ENCODE data around the gene GBA3.

GBA3 gene

GRCh38 chr4:22674700-22675099, 18.0 kb upstream of the GBA3 start (continued):
- no peak for TF ChIP-seq PATZ1 (CRISPR knock-in tag; IDR thresholded peaks at IDR 0.05; ENCODE audit: borderline replicate concordance)
- no peak for TF ChIP-seq CSDC2 (CRISPR knock-in tag; IDR thresholded peaks at IDR 0.05)

- no peak for TF ChIP-seq BACH2 (CRISPR knock-in tag; IDR thresholded peaks at IDR 0.05; ENCODE audit: borderline replicate concordance)
- no peak for TF ChIP-seq CSRNP3 (CRISPR knock-in tag; IDR thresholded peaks at IDR 0.05)
- no peak for TF ChIP-seq ISL1 (CRISPR knock-in tag; IDR thresholded peaks at IDR 0.05)
- TF ChIP-seq ESRRG (CRISPR knock-in tag; IDR thresholded peaks at IDR 0.05) = no peak
- no peak for TF ChIP-seq ZNF70 (CRISPR knock-in tag; IDR thresholded peaks at IDR 0.05)
- no peak for TF ChIP-seq OSR1 (CRISPR knock-in tag; IDR thresholded peaks at IDR 0.05)
- no peak for TF ChIP-seq ZFP30 (CRISPR knock-in tag; IDR thresholded peaks at IDR 0.05)
Observed at GRCh38 chr4:22676063-22676462, 16.7 kb upstream of the GBA3 start.

GRCh38 chr4:22677780-22678179, 15.0 kb upstream of the GBA3 start:
- no peak for TF ChIP-seq BACH2 (CRISPR knock-in tag; IDR thresholded peaks at IDR 0.05; ENCODE audit: borderline replicate concordance)
- TF ChIP-seq ARNTL (CRISPR knock-in tag; IDR thresholded peaks at IDR 0.05; ENCODE audit: borderline replicate concordance, low read depth) = no peak
- no peak for TF ChIP-seq TSHZ2 (CRISPR knock-in tag; IDR thresholded peaks at IDR 0.05)
- TF ChIP-seq ZFP30 (CRISPR knock-in tag; IDR thresholded peaks at IDR 0.05) = no peak
- TF ChIP-seq ZNF565 (CRISPR knock-in tag; conservative IDR thresholded peaks at IDR 0.05; ENCODE audit: low read depth) = no peak
- TF ChIP-seq CSRNP3 (CRISPR knock-in tag; IDR thresholded peaks at IDR 0.05) = no peak
- no peak for TF ChIP-seq ZNF8 (CRISPR knock-in tag; IDR thresholded peaks at IDR 0.05)
- TF ChIP-seq ZNF70 (CRISPR knock-in tag; IDR thresholded peaks at IDR 0.05) = no peak
- TF ChIP-seq PPARA (CRISPR knock-in tag; IDR thresholded peaks at IDR 0.05; ENCODE audit: borderline replicate concordance) = no peak
- TF ChIP-seq ZFP3 (CRISPR knock-in tag; IDR thresholded peaks at IDR 0.05) = no peak
- no peak for TF ChIP-seq GLIS3 (CRISPR knock-in tag; IDR thresholded peaks at IDR 0.05)
- no peak for TF ChIP-seq TCF4 (CRISPR knock-in tag; IDR thresholded peaks at IDR 0.05; ENCODE audit: borderline replicate concordance)
- TF ChIP-seq TOX (CRISPR knock-in tag; IDR thresholded peaks at IDR 0.05; ENCODE audit: borderline replicate concordance) = no peak

More at GRCh38 chr4:22676063-22676462, 16.7 kb upstream of the GBA3 start:
- no peak for ATAC-seq

GRCh38 chr4:22678940-22679854, 13.5 kb upstream of the GBA3 start:
- no peak for ATAC-seq
- TF ChIP-seq SNAI2 (CRISPR knock-in tag; IDR thresholded peaks at IDR 0.05) (no peak), ESRRG (CRISPR knock-in tag; IDR thresholded peaks at IDR 0.05) (no peak), ZNF8 (CRISPR knock-in tag; IDR thresholded peaks at IDR 0.05) (no peak), CSDC2 (CRISPR knock-in tag; IDR thresholded peaks at IDR 0.05) (no peak), ZFP30 (CRISPR knock-in tag; IDR thresholded peaks at IDR 0.05) (no peak), TSHZ2 (CRISPR knock-in tag; IDR thresholded peaks at IDR 0.05) (no peak), RARB (CRISPR knock-in tag; IDR thresholded peaks at IDR 0.05) (no peak), ZC3H10 (CRISPR knock-in tag; IDR thresholded peaks at IDR 0.05) (no peak), BACH2 (CRISPR knock-in tag; IDR thresholded peaks at IDR 0.05; ENCODE audit: borderline replicate concordance) (no peak), PPARA (CRISPR knock-in tag; IDR thresholded peaks at IDR 0.05; ENCODE audit: borderline replicate concordance) (no peak), ZNF70 (CRISPR knock-in tag; IDR thresholded peaks at IDR 0.05) (no peak), POU6F1 (CRISPR knock-in tag; IDR thresholded peaks at IDR 0.05; ENCODE audit: borderline replicate concordance, low read depth) (no peak)

More at GRCh38 chr4:22677780-22678179, 15.0 kb upstream of the GBA3 start:
- ATAC-seq = no peak

All from SK-N-SH treated with all-trans-retinoic acid at 6 μM for 48 hours (cell line).